Body of pancreas (tissue), 4 donors: ENCODE measurements around the gene GPR176. TPM values are rescaled to one million over a fixed set of nuclear protein-coding genes. Genes with fewer than 3 reads are reported as not detected.

Experiments used
- ATAC-seq: fragments of 150-250 bp; one replicate; pipeline ENCODE4 v1.9.1; 2016
- DNase-seq, 4 donors: peaks; one replicate each; pipeline ENCODE4 v3.0.0-alpha.2; 2019
- H3K27ac ChIP-seq, 4 donors: fragments of 200-600 bp; sonication (generic); 1 replicate in 3 of 4; 2 replicates in 1 of 4; pipeline versions ENCODE4 v1.5.1 to v1.6.1; 2016 to 2019; ENCODE audit warnings: mild to moderate bottlenecking in 1 of 4, mixed read lengths in 1 of 4, moderate library complexity in 1 of 4
- H3K27me3 ChIP-seq, 2 donors: fragments of 200-600 bp; sonication (generic); one replicate each; pipeline ENCODE4 v1.6.0; 2016; ENCODE audit warnings: mild to moderate bottlenecking in 1 of 2
- H3K36me3 ChIP-seq, 2 donors: fragments of 200-600 bp; sonication (generic); replicated peaks in 1 of 2; 2 replicates each; pipeline ENCODE4 v1.5.1; 2016; ENCODE audit warnings: low read depth in 2 of 2; ENCODE audit not compliant: insufficient read depth in 1 of 2
- H3K4me1 ChIP-seq: fragments of 200-600 bp; sonication (generic); one replicate; pipeline ENCODE4 v1.6.0; 2016
- H3K4me3 ChIP-seq, 2 donors: fragments of 200-600 bp; sonication (generic); 1 replicate in 1 of 2; 2 replicates in 1 of 2; pipeline ENCODE4 v1.5.1; 2016 to 2019
- H3K9me3 ChIP-seq, 3 donors: fragments of 200-600 bp; sonication (generic); 1 replicate in 2 of 3; 2 replicates in 1 of 3; pipeline ENCODE4 v1.5.1; 2016
- CTCF ChIP-seq, 7 experiments: fragments of 450-650 bp in 4 of 7; fragments of 200-600 bp in 3 of 7; sonication (generic) in 3 of 7; IDR thresholded peaks; one replicate each; pipeline ENCODE4 v1.5.1; 2016 to 2019; ENCODE audit warnings: antibody characterized with exemption in 7 of 7
- POLR2A ChIP-seq, 3 donors: fragments of 450-650 bp; IDR thresholded peaks; one replicate each; pipeline ENCODE4 v1.6.1; 2016; ENCODE audit warnings: antibody characterized with exemption in 3 of 3, mild to moderate bottlenecking in 2 of 3
- WGBS, 2 donors: methylation state at CpG; one replicate each; pipeline ENCODE4 v1.1.5; 2017; 5-methylcytosine and 5-hydroxymethylcytosine counted together
- intact Hi-C: fragments of 100-400 bp; cut with DNase I; formaldehyde crosslinking; loops from one replicate; pipeline ENCODE4 v1.15.1; 2023
- total RNA-seq, 2 donors: library from RNA; depleted of rRNA; stranded (reverse); fragments of >200 nt; gene quantifications; one replicate each; pipeline ENCODE4 v1.1.0, GENCODE V29; 2016

GPR176 gene
- total RNA-seq, 2 donors from 2014 or later = 4.7 TPM; not detected in 1

- DNase-seq (no peak), ATAC-seq (no peak)
- intact Hi-C loops = no loop called here
- no peaks in the 10 kb centered on the region for H3K9me3 ChIP-seq
- H3K27ac ChIP-seq = no peak overlapping the region
- no peak for TF ChIP-seq CTCF (IDR thresholded peaks at IDR 0.05)
- no peak for TF ChIP-seq POLR2A (IDR thresholded peaks at IDR 0.05)
- 86 to 92% methylated on average over 5 of the region's 5 CpGs for WGBS, 2 donors
- no peak overlapping the region for H3K4me3 ChIP-seq
- H3K4me1 ChIP-seq = peaks cover 17% of the 10 kb centered on the region
- no peaks in the 10 kb centered on the region for H3K27me3 ChIP-seq
- peaks cover 0 to 3% of the 10 kb centered on the region in 2 donors for H3K36me3 ChIP-seq
These were observed 17.6 kb upstream of the GPR176 start for GRCh38 chr15:39937696-39938095.

- DNase-seq (no peak), ATAC-seq (no peak)
- no peak overlapping the region for H3K4me3 ChIP-seq
- intact Hi-C loops = no loop called here
- peaks cover 17% of the 10 kb centered on the region for H3K4me1 ChIP-seq
- peaks cover 0 to 3% of the 10 kb centered on the region in 2 donors for H3K36me3 ChIP-seq
- no peak overlapping the region for H3K27ac ChIP-seq
- no peaks in the 10 kb centered on the region for H3K27me3 ChIP-seq
- WGBS, 2 donors = 47 to 56% methylated on average over 3 of the region's 3 CpGs
- TF ChIP-seq CTCF (IDR thresholded peaks at IDR 0.05) (no peak), POLR2A (IDR thresholded peaks at IDR 0.05) (no peak)
- no peaks in the 10 kb centered on the region for H3K9me3 ChIP-seq
These were observed 16.6 kb upstream of the GPR176 start for GRCh38 chr15:39936681-39937080.

GRCh38 chr15:39936187-39936586 is 16.1 kb upstream of the GPR176 start:
- no peak for DNase-seq
- Histone ChIP-seq H3K36me3 (peaks cover 0 to 3% of the 10 kb centered on the region in 2 donors), H3K4me3 (no peak overlapping the region), H3K27me3 (no peaks in the 10 kb centered on the region), H3K4me1 (peaks cover 17% of the 10 kb centered on the region), H3K27ac (no peak overlapping the region), H3K9me3 (no peaks in the 10 kb centered on the region)
- intact Hi-C loops = no loop called here
- TF ChIP-seq CTCF (IDR thresholded peaks at IDR 0.05) (no peak), POLR2A (IDR thresholded peaks at IDR 0.05) (no peak)
- no peak for ATAC-seq
- 93 to 94% methylated on average over 7 of the region's 7 CpGs for WGBS, 2 donors

- ATAC-seq = no peak
- no peak overlapping the region for H3K4me3 ChIP-seq
These were observed 15.2 kb upstream of the GPR176 start for GRCh38 chr15:39935241-39935640.

More at GRCh38 chr15:39935241-39935640, 15.2 kb upstream of the GPR176 start:
- Histone ChIP-seq H3K27ac (no peak overlapping the region), H3K27me3 (no peaks in the 10 kb centered on the region), H3K4me1 (peaks cover 17% of the 10 kb centered on the region), H3K36me3 (peaks cover 0 to 2% of the 10 kb centered on the region in 2 donors), H3K9me3 (no peaks in the 10 kb centered on the region)
- TF ChIP-seq POLR2A (IDR thresholded peaks at IDR 0.05) = no peak
- TF ChIP-seq CTCF (IDR thresholded peaks at IDR 0.05) = no peak
- intact Hi-C loops = no loop called here
- DNase-seq = no peak
- WGBS, 2 donors = 79 to 92% methylated on average over 4 of the region's 4 CpGs
